GM18498 (cell line): ENCODE measurements around the gene DDR2.
"Not testable (repeated sequence)": the region's sequence is repeated elsewhere in the genome, so short reads cannot be mapped to it uniquely, and the experiment has no call there.

Experiments
- ATAC-seq: cut with Tn5 transposase; IDR thresholded peaks from one replicate; pipeline ENCODE4 v1.9.1; 2021; ENCODE audit warnings: mild to moderate bottlenecking, moderate library complexity; ENCODE audit not compliant: unreplicated experiment

Gene DDR2

GRCh38 chr1:162717548-162718184, 85.4 kb downstream of the DDR2 start:
- no peak for ATAC-seq

- no peak for ATAC-seq
Observed at GRCh38 chr1:162719678-162720077, 87.4 kb downstream of the DDR2 start.

- ATAC-seq = no peak
Observed at GRCh38 chr1:162720996-162721395, 88.7 kb downstream of the DDR2 start.

GRCh38 chr1:162721471-162721870, 89.2 kb downstream of the DDR2 start:
- ATAC-seq = no peak

- no peak for ATAC-seq
Observed at GRCh38 chr1:162722036-162722435, 89.8 kb downstream of the DDR2 start.

- no peak for ATAC-seq
Observed at GRCh38 chr1:162724583-162725120, 92.4 kb downstream of the DDR2 start.

- no peak for ATAC-seq
Observed at GRCh38 chr1:162725301-162725837, 93.1 kb downstream of the DDR2 start.

- ATAC-seq = no peak
Observed at GRCh38 chr1:162726555-162726954, 94.3 kb downstream of the DDR2 start.

- ATAC-seq = not testable (repeated sequence)
Observed at GRCh38 chr1:162727493-162727892, 95.2 kb downstream of the DDR2 start.

GRCh38 chr1:162728573-162728972, 96.3 kb downstream of the DDR2 start:
- ATAC-seq = no peak

GRCh38 chr1:162729195-162729774, 97.0 kb downstream of the DDR2 start:
- ATAC-seq = not testable (repeated sequence)

GRCh38 chr1:162732094-162732493, 99.8 kb downstream of the DDR2 start:
- ATAC-seq = no peak

- ATAC-seq = no peak
Observed at GRCh38 chr1:162732566-162733335, 100.5 kb downstream of the DDR2 start.

GRCh38 chr1:162733336-162733590, 101.0 kb downstream of the DDR2 start:
- no peak for ATAC-seq

- ATAC-seq = no peak
Observed at GRCh38 chr1:162734047-162734446, 101.8 kb downstream of the DDR2 start.

- peak; percentile 11 for ATAC-seq
Observed at GRCh38 chr1:162736184-162736583, 103.9 kb downstream of the DDR2 start.

- peak; percentile 96 for ATAC-seq
Observed at GRCh38 chr1:162736633-162737067, 104.4 kb downstream of the DDR2 start.

- no peak for ATAC-seq
Observed at GRCh38 chr1:162740755-162741154, 108.5 kb downstream of the DDR2 start.

- ATAC-seq = no peak
Observed at GRCh38 chr1:162741574-162741973, 109.3 kb downstream of the DDR2 start.

GRCh38 chr1:162746264-162746942, 114.1 kb downstream of the DDR2 start:
- not testable (repeated sequence) for ATAC-seq

- ATAC-seq = no peak
Observed at GRCh38 chr1:162753001-162753658, 120.9 kb downstream of the DDR2 start.
